ENCODE data around the gene ATP13A5.

ATP13A5 gene

GRCh38 chr3:193292386-193292785 is 86.2 kb downstream of the ATP13A5 start:
- no peak for TF ChIP-seq CTCF (IDR thresholded peaks at IDR 0.05; ENCODE audit: extremely low read depth, insufficient read depth, missing control alignments)
- no peak for DNase-seq (ENCODE audit: low spot score)
- in situ Hi-C loops (cut with MboI; ENCODE audit: low pct_unique_long_range_greater_than_20kb, low sequenced_read_pairs, unreplicated experiment): no loop called here

DNA sequence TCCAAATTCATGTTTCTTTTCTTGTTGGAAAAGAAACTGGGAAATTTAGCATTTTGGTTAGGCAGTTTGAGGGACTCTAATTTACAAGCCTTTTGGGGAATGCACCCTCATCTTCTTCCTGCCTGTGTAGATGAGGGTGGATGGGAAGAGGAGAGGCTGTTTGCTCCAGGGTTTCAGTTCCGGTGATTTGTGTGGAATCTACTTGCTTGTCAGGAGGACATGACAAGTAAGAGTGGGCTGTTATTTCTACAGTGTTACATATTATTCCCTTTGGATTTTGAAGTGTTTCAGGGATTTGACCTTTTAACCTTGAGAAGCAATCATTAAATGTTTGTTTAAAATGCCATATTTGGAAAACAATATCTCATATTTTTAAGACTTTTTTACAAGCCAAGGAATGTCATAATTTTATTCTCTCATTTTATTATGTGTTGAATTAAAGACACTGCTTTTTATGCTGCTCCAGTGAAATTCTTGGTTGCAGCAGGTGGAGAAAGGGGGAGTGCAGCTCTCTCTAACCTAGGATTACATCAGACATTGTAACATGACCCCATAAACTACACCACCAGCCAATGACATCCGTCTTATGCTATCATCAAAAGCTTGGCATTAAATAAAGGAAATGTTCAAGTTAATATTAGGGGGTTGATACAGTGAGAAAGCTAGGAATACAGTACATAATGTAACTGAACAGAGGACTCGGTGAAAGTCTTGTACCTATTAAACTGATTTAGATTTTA is 107.3 kb downstream of the ATP13A5 start:
- in situ Hi-C loops (cut with MboI; ENCODE audit: low pct_unique_long_range_greater_than_20kb, low sequenced_read_pairs, unreplicated experiment): no loop called here
- no peak for DNase-seq (ENCODE audit: low spot score)
- TF ChIP-seq CTCF (IDR thresholded peaks at IDR 0.05; ENCODE audit: extremely low read depth, insufficient read depth, missing control alignments): no peak

DNA sequence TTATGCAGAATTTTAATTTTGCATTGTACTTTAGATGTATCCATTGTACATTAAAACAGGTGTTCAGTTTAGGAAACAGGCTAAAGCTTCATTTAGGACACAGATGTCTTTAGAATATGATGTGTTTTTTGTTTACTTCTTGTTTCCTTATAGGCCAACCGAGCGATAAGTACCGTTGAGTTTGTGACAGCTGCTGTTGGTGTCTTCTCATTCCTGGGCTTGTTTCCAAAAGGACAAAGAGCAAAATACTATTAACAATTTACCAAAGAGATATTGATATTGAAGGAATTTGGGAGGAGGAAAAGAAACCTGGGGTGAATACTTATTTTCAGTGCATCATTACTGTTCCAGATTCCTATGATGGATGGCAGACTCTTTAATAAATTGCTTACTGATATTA is 108.1 kb downstream of the ATP13A5 start:
- DNase-seq (ENCODE audit: low spot score): no peak
- in situ Hi-C loops (cut with MboI; ENCODE audit: low pct_unique_long_range_greater_than_20kb, low sequenced_read_pairs, unreplicated experiment): no loop called here
- TF ChIP-seq CTCF (IDR thresholded peaks at IDR 0.05; ENCODE audit: extremely low read depth, insufficient read depth, missing control alignments): no peak

DNA sequence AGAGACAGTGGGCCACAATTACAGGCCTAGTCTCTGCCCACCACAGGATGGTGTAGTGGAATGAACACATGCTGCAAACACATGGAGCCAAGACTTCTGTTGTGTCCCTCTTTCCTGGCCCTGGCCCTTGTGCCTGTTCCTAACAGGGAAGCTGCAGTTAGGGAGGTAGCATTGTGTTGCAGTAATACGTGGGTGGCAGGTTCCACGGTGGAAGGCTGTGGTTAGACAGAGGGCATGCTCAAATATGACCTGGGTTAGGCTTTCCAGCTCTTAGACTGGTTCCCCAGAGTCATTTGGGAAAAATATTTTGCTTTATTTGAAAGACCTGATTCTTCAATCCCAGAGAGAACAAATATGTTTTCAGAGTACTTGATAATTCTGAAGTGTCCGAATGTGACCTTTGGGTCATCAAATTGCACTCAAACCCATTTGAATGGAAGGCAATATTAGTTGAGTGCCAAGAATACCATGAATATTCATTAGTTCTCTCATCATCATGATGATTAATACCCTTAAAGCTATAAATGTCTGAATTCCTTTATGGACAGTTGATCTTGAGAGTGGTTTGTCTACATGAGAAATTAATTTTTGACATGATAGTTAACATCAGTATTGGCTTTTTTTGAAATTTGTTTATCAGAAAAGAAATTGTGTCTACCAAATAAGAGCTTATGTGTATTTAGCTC is 109.1 kb downstream of the ATP13A5 start:
- DNase-seq (ENCODE audit: low spot score): no peak
- in situ Hi-C loops (cut with MboI; ENCODE audit: low pct_unique_long_range_greater_than_20kb, low sequenced_read_pairs, unreplicated experiment): no loop called here
- no peak for TF ChIP-seq CTCF (IDR thresholded peaks at IDR 0.05; ENCODE audit: extremely low read depth, insufficient read depth, missing control alignments)

DNA sequence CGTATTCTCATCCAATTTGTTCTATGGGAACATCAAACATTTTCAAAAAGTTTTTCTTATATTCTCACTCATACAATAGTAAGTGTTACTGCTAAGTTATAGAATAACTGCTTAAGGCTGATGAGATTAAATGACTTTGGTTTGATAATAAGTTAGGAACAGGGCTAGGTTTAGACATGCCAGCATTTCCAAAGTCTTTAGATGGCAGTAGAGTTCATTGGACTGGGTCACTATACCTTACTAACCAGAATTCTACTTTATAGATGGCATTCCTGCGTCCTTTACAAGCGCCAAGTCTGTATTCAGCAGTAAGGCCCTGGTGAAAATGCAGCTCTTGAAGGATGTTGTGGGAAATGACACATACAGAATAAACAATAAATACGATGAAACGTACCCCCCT is 115.8 kb downstream of the ATP13A5 start:
- in situ Hi-C loops (cut with MboI; ENCODE audit: low pct_unique_long_range_greater_than_20kb, low sequenced_read_pairs, unreplicated experiment): no loop called here
- no peak for TF ChIP-seq CTCF (IDR thresholded peaks at IDR 0.05; ENCODE audit: extremely low read depth, insufficient read depth, missing control alignments)
- no peak for DNase-seq (ENCODE audit: low spot score)

GRCh38 chr3:193261970-193262369 is 116.6 kb downstream of the ATP13A5 start:
- TF ChIP-seq CTCF (IDR thresholded peaks at IDR 0.05; ENCODE audit: extremely low read depth, insufficient read depth, missing control alignments): no peak
- DNase-seq (ENCODE audit: low spot score): no peak
- in situ Hi-C loops (cut with MboI; ENCODE audit: low pct_unique_long_range_greater_than_20kb, low sequenced_read_pairs, unreplicated experiment): no loop called here
